Peyer's patch (tissue), 4 donors: Measurements from ENCODE around the gene TST. TPM values are rescaled to one million over a fixed set of nuclear protein-coding genes. Genes with fewer than 3 reads are reported as not detected.

ENCODE experiments used
- DNase-seq, 3 donors: peaks; one replicate each; pipeline ENCODE4 v3.0.0-alpha.2; 2017 to 2019
- H3K27ac ChIP-seq, 4 donors: fragments of 200-600 bp; sonication (generic); one replicate each; pipeline ENCODE4 v1.5.1; 2016 to 2019
- H3K27me3 ChIP-seq, 2 donors: fragments of 200-600 bp; sonication (generic); one replicate each; pipeline ENCODE4 v1.5.1; 2019
- H3K36me3 ChIP-seq, 3 donors: fragments of 200-600 bp; sonication (generic); one replicate each; pipeline ENCODE4 v1.5.1; 2016 to 2019
- H3K4me1 ChIP-seq, 4 donors: fragments of 200-600 bp; sonication (generic); one replicate each; pipeline ENCODE4 v1.5.1; 2016 to 2019
- H3K4me3 ChIP-seq, 4 donors: fragments of 200-600 bp; sonication (generic); 1 replicate in 3 of 4; 2 replicates in 1 of 4; pipeline ENCODE4 v1.5.1; 2016 to 2019; ENCODE audit warnings: mild to moderate bottlenecking in 1 of 4
- H3K9me3 ChIP-seq, 4 donors: fragments of 200-600 bp; sonication (generic); one replicate each; pipeline ENCODE4 v1.5.1; 2016 to 2019; ENCODE audit warnings: mild to moderate bottlenecking in 1 of 4
- POLR2A ChIP-seq, 2 donors: fragments of 450-650 bp; IDR thresholded peaks; one replicate each; pipeline ENCODE4 v1.5.1; 2017; ENCODE audit warnings: antibody characterized with exemption in 2 of 2, mild to moderate bottlenecking in 2 of 2, moderate library complexity in 2 of 2
- total RNA-seq, 4 donors: library from RNA; depleted of rRNA; stranded (reverse); fragments of >200 nt; gene quantifications; one replicate each; pipeline ENCODE4 v1.1.0, GENCODE V29; 2016
- TF ChIP-seq, protein P1 (sequence below), 6 experiments: fragments of 450-650 bp in 4 of 6; fragments of 200-600 bp in 2 of 6; sonication (generic) in 1 of 6; IDR thresholded peaks; one replicate each; pipeline ENCODE4 v1.5.1; 2017 to 2019; ENCODE audit warnings: antibody characterized with exemption in 6 of 6, mild to moderate bottlenecking in 3 of 6, moderate library complexity in 1 of 6

The TST gene
- total RNA-seq, 4 donors from 2014 or later, result 93.3 to 485 (median 249) TPM

DNA sequence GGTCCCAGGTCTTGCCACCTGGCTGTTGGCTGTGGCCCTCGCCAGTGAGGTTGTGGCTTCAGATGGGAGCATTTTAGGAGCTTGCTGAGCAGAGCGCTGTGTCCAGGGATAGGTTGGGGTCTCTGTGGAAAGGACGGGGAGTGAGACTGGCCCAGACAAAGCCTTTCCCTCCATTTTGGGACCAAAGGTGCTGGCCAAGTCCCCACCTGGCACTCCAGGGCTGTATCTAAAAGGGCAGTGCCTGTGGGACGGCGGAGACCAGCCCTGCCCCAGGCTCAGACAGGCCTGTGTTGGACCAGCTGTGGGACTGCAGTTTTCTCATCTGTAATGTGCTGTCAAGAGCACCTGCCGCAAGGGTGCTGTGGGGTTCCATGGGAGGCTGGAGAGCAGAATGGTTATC lies 27.3 kb upstream of the TST start:
- TF ChIP-seq, protein P1, sequence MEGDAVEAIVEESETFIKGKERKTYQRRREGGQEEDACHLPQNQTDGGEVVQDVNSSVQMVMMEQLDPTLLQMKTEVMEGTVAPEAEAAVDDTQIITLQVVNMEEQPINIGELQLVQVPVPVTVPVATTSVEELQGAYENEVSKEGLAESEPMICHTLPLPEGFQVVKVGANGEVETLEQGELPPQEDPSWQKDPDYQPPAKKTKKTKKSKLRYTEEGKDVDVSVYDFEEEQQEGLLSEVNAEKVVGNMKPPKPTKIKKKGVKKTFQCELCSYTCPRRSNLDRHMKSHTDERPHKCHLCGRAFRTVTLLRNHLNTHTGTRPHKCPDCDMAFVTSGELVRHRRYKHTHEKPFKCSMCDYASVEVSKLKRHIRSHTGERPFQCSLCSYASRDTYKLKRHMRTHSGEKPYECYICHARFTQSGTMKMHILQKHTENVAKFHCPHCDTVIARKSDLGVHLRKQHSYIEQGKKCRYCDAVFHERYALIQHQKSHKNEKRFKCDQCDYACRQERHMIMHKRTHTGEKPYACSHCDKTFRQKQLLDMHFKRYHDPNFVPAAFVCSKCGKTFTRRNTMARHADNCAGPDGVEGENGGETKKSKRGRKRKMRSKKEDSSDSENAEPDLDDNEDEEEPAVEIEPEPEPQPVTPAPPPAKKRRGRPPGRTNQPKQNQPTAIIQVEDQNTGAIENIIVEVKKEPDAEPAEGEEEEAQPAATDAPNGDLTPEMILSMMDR (IDR thresholded peaks at IDR 0.05), result no peak
- no peak for TF ChIP-seq POLR2A (IDR thresholded peaks at IDR 0.05)
- Histone ChIP-seq H3K27ac (no peak overlapping the region), H3K9me3 (no peaks in the 10 kb centered on the region), H3K4me3 (no peak overlapping the region), H3K4me1 (peaks cover 0 to 36% (median 3%) of the 10 kb centered on the region in 4 donors), H3K27me3 (no peaks in the 10 kb centered on the region), H3K36me3 (no peaks in the 10 kb centered on the region)
- no peak for DNase-seq

DNA sequence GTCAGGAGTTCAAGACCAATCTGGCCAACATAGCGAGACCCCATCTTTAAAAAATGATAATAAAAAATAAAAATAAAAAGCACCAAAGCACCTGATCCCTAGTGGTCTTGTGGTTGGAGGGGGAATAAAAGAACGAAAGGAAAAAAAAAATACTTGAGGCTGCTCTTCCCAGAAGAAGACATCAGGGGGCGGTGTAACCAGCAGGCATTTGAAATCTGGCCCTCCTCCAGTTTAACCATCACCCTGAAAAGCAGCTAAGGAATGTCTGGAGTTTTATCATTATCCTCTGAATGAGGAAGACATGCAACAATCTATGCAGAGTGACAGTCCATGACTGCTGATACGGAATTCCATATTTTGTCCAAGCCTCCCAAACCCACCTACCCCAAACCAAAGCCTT lies 26.7 kb upstream of the TST start:
- Histone ChIP-seq H3K27ac (no peak overlapping the region), H3K4me3 (no peak overlapping the region), H3K36me3 (no peaks in the 10 kb centered on the region), H3K27me3 (no peaks in the 10 kb centered on the region), H3K4me1 (peaks cover 0 to 29% (median 1%) of the 10 kb centered on the region in 4 donors), H3K9me3 (no peaks in the 10 kb centered on the region)
- TF ChIP-seq POLR2A (IDR thresholded peaks at IDR 0.05), result no peak
- TF ChIP-seq, protein P1 (IDR thresholded peaks at IDR 0.05), result peak in 5 of 6 experiments; percentile 24 to 50 (median 45)
- no peak for DNase-seq

DNA sequence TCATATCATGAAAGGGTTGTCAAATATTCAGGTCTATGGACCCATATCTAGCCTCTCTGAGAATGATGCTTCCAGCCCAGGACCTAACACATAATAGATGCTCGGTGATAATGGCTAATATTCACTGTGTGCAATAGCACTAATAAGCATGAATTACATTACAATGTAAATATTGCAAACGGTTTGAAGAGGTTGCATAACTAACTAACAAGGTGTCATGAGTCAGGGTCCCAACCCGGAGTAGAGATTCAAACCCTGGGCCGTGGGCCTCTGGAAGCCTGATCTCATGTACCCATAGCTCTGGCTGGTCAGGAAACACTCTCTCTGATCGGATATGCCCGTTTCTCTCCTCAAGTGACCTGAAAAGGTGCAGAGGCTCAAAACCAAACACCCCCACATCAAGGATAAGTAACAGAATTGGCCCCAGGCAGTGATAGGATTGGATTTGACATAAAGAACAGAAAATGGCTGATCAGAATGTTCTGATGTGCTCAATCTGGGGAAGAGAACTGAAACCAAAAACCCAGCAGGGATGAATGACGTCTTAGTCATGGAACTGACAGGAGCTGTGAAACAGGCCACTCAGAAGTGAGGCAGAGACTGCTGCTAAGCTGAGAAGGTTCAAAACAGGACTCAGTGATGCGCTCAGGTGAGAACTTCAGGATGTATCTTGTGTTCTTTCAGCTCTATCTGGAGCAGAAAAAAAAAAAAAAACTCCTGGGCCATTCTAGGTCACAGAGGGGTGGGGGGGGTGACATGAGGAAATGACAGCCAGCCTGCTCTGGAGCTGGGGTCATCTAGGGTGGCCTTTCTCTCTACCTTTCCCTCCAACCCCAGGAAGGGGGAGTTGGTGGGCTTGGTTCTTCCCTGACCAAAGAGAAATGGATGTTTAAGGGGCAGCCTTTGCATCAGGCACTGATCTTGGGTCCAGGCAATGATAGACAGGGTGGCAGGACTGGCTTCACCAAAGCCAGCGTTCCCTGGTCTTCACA lies 25.7 kb upstream of the TST start:
- Histone ChIP-seq H3K36me3 (no peaks in the 10 kb centered on the region), H3K27ac (peak overlapping the region in 3 of 4 donors; percentile 64 to 85 (median 82)), H3K9me3 (no peaks in the 10 kb centered on the region), H3K27me3 (no peaks in the 10 kb centered on the region), H3K4me1 (peaks cover 0 to 24% (median 0%) of the 10 kb centered on the region in 4 donors), H3K4me3 (no peak overlapping the region)
- TF ChIP-seq POLR2A (IDR thresholded peaks at IDR 0.05), result no peak
- TF ChIP-seq, protein P1 (IDR thresholded peaks at IDR 0.05), result no peak
- no peak for DNase-seq

DNA sequence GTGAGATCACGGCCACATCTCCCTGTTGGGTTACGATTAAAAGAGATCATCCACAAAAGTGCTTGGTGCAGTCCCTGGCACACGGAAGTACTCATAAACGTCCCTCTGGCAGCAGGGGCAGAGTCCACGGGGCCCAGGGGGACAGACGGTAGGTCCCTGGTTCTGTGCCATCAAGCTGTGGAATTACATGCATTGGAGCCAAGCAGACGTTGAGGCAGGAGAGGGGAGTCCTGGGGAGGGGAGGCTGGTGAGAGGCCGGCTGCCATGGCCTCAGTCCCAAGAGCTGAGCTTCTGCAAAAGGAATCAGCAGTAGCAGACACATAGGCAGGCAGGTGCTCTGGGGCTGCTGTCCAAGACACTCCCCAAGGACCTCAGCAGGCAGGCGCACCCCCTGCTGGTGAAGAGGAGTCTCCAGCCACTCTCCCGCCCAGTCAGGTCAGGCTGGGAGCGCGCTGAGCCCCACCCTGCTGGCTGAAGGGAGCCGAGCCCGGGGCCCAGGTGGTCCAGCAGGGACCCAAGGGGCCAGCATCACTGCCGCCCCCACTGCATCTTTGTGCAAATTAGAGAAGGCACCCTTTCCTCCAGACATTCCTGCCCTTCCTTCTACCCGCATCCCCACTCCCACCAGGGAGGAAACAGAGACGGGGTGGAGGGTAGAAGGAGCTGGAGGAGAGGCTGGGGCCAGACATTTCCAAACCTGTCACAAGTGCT lies 24.7 kb upstream of the TST start:
- H3K27me3 ChIP-seq, result no peaks in the 10 kb centered on the region
- peak in 1 of 2 donors; percentile 29 for TF ChIP-seq POLR2A (IDR thresholded peaks at IDR 0.05)
- TF ChIP-seq, protein P1 (IDR thresholded peaks at IDR 0.05), result peak; percentile 26 to 93 (median 80)
- no peak overlapping the region for H3K4me3 ChIP-seq
- peak; percentile 65 to 91 (median 90) for DNase-seq
- H3K9me3 ChIP-seq, result no peaks in the 10 kb centered on the region
- no peaks in the 10 kb centered on the region for H3K36me3 ChIP-seq
- H3K4me1 ChIP-seq, result peaks cover 0 to 24% (median 0%) of the 10 kb centered on the region in 4 donors
- peak overlapping the region in 3 of 4 donors; percentile 64 to 85 (median 82) for H3K27ac ChIP-seq

DNA sequence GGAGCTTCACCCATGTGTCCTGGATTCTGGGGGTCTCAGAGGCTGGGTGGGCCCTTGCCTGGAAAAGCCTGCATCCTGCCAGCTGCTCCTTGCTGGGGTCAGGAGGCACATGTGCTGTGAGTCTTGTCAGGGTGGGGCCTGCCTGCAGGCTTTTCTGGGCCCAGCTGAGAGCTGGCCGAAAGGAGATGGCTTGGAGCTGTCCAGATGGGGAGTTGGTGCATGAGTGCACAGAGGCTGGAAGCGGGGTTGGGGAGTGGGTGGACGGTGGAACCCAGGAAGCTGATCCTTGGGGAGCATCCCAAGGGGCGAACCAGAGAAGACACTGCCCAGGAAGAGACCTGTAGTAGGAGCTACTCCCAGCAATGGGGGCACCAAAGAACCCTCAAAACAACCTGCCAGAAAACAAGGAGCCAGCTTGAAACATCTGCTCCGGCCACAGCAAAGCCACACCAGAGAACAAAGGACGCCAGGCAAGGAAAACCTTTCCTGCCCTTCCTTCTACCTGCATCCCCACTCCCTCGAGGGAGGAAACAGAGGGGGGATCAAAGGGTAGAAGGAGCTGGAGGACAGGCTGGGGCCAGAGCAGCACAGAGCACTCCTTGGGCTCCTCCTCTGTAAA lies 24.1 kb upstream of the TST start:
- DNase-seq, result no peak
- peak in 1 of 2 donors; percentile 76 for TF ChIP-seq POLR2A (IDR thresholded peaks at IDR 0.05)
- TF ChIP-seq, protein P1 (IDR thresholded peaks at IDR 0.05), result no peak
- H3K27ac ChIP-seq, result peak overlapping the region in 3 of 4 donors; percentile 64 to 85 (median 82)

More for the DNA sequence above, 24.1 kb upstream of the TST start:
- Histone ChIP-seq H3K9me3 (no peaks in the 10 kb centered on the region), H3K27me3 (no peaks in the 10 kb centered on the region), H3K36me3 (no peaks in the 10 kb centered on the region), H3K4me1 (peaks cover 0 to 24% (median 0%) of the 10 kb centered on the region in 4 donors), H3K4me3 (peak overlapping the region in 1 of 4 donors; percentile 5)
